Measurements from ENCODE around the gene AIG1. TPM values are rescaled to one million over a fixed set of nuclear protein-coding genes. Genes with fewer than 3 reads are reported as not detected.

AIG1 gene
- total and polyA plus RNA-seq, 2 of the 13 experiments (the other 11 are each of a cell fraction or from before 2014, with no cell fraction given) = 115 to 197 TPM

- TF ChIP-seq ZNF329 (CRISPR knock-in tag; IDR thresholded peaks at IDR 0.05; ENCODE audit: low read depth) (no peak), SMAD1 (CRISPR knock-in tag; IDR thresholded peaks at IDR 0.05; ENCODE audit: borderline replicate concordance, low read depth) (no peak), WIZ (CRISPR knock-in tag; IDR thresholded peaks at IDR 0.05) (no peak), JARID2 (CRISPR knock-in tag; IDR thresholded peaks at IDR 0.05; ENCODE audit: insufficient replicate concordance) (no peak), ZNF614 (CRISPR knock-in tag; IDR thresholded peaks at IDR 0.05; ENCODE audit: borderline replicate concordance) (no peak), ZFP41 (CRISPR knock-in tag; IDR thresholded peaks at IDR 0.05; ENCODE audit: borderline replicate concordance) (no peak), XRCC5 (optimal IDR thresholded peaks at IDR 0.05; ENCODE audit: low read length) (peak; percentile 76), FOSL2 (CRISPR knock-in tag; IDR thresholded peaks at IDR 0.05) (peak; percentile 81), ZBTB21 (CRISPR knock-in tag; IDR thresholded peaks at IDR 0.05) (peak; percentile 33; the same call in 1 of the 2 replicates), RFX5 (IDR thresholded peaks at IDR 0.05; ENCODE audit: low read depth, low read length) (no peak), DR1 (CRISPR knock-in tag; IDR thresholded peaks at IDR 0.05) (no peak), NFE2L1 (CRISPR knock-in tag; IDR thresholded peaks at IDR 0.05; ENCODE audit: borderline replicate concordance) (no peak), MXD4 (CRISPR knock-in tag; IDR thresholded peaks at IDR 0.05) (no peak), ARID3A (IDR thresholded peaks at IDR 0.05; ENCODE audit: low read depth, low read length) (no peak), TCF7L2 (IDR thresholded peaks at IDR 0.05; ENCODE audit: low read depth, low read length) (no peak), NR2F1 (CRISPR knock-in tag; IDR thresholded peaks at IDR 0.05) (peak in 1 of 2 experiments; percentile 44; a peak in 1 of 4 replicates), ZNF580 (CRISPR knock-in tag; IDR thresholded peaks at IDR 0.05; ENCODE audit: borderline replicate concordance, low read depth) (no peak), ZKSCAN5 (CRISPR knock-in tag; IDR thresholded peaks at IDR 0.05) (peak; percentile 88; the same call in 1 of the 2 replicates), KLF12 (CRISPR knock-in tag; IDR thresholded peaks at IDR 0.05; ENCODE audit: borderline replicate concordance) (no peak), ZBTB2 (CRISPR knock-in tag; IDR thresholded peaks at IDR 0.05; ENCODE audit: low read depth) (no peak), CBX1 (IDR thresholded peaks at IDR 0.05; ENCODE audit: low read depth) (no peak)
- TF ChIP-seq, protein P1, sequence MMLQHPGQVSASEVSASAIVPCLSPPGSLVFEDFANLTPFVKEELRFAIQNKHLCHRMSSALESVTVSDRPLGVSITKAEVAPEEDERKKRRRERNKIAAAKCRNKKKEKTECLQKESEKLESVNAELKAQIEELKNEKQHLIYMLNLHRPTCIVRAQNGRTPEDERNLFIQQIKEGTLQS (CRISPR knock-in tag; IDR thresholded peaks at IDR 0.05) = peak; percentile 93
- TF ChIP-seq, protein P2, sequence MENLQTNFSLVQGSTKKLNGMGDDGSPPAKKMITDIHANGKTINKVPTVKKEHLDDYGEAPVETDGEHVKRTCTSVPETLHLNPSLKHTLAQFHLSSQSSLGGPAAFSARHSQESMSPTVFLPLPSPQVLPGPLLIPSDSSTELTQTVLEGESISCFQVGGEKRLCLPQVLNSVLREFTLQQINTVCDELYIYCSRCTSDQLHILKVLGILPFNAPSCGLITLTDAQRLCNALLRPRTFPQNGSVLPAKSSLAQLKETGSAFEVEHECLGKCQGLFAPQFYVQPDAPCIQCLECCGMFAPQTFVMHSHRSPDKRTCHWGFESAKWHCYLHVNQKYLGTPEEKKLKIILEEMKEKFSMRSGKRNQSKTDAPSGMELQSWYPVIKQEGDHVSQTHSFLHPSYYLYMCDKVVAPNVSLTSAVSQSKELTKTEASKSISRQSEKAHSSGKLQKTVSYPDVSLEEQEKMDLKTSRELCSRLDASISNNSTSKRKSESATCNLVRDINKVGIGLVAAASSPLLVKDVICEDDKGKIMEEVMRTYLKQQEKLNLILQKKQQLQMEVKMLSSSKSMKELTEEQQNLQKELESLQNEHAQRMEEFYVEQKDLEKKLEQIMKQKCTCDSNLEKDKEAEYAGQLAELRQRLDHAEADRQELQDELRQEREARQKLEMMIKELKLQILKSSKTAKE (CRISPR knock-in tag; IDR thresholded peaks at IDR 0.05; ENCODE audit: borderline replicate concordance) = no peak
- TF ChIP-seq, protein P3, sequence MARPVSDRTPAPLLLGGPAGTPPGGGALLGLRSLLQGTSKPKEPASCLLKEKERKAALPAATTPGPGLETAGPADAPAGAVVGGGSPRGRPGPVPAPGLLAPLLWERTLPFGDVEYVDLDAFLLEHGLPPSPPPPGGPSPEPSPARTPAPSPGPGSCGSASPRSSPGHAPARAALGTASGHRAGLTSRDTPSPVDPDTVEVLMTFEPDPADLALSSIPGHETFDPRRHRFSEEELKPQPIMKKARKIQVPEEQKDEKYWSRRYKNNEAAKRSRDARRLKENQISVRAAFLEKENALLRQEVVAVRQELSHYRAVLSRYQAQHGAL (CRISPR knock-in tag; IDR thresholded peaks at IDR 0.05; ENCODE audit: not compliant biosample characterization) = no peak
Observed at GRCh38 chr6:143223895-143224294, 163.2 kb downstream of the AIG1 start (continued).

Measured in HepG2 (cell line).